Fibroblast of peridontal ligament (primary cell): ENCODE data around the gene CCDC33.

Source experiments
- DNase-seq: peaks from one replicate; pipeline ENCODE4 v3.0.0-alpha.2; 2010; ENCODE audit errors: extremely low read depth

Gene CCDC33

GRCh38 chr15:74380361-74381189, 144.4 kb downstream of the CCDC33 start:
- no peak for DNase-seq

DNA sequence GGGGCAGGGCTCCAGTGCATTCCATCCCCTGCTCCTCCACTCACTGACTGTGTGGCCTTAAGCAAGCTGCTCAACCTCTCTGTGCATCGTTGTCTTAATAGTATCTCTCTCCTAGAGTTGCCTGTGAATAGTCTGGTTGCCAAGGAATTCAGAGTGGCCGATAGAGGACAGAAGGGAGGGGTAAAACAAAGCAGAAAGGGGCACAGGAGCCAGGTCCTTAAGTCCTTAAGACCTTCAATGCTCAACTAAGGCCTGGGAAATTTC, 145.0 kb downstream of the CCDC33 start:
- DNase-seq: no peak

DNA sequence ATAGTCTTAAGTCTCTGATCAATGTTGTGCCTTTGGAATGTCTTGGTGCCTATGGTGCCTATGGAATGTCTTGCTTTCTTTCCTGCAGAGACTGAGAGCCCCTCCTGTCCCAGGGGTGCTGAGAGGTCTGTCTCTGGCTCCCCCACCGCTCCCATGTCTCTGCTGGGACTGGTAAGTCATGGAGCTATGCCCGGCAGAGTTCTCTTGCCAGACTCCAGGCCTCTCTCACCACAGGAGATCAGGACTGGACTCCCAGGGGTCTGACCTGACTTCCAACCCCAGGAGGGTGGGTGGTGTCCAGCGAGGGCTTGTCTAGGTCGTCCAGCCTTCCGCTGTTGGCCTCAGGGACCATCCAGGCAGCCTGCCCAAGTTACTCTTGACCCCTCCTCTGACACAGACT, 145.4 kb downstream of the CCDC33 start:
- DNase-seq: no peak

DNA sequence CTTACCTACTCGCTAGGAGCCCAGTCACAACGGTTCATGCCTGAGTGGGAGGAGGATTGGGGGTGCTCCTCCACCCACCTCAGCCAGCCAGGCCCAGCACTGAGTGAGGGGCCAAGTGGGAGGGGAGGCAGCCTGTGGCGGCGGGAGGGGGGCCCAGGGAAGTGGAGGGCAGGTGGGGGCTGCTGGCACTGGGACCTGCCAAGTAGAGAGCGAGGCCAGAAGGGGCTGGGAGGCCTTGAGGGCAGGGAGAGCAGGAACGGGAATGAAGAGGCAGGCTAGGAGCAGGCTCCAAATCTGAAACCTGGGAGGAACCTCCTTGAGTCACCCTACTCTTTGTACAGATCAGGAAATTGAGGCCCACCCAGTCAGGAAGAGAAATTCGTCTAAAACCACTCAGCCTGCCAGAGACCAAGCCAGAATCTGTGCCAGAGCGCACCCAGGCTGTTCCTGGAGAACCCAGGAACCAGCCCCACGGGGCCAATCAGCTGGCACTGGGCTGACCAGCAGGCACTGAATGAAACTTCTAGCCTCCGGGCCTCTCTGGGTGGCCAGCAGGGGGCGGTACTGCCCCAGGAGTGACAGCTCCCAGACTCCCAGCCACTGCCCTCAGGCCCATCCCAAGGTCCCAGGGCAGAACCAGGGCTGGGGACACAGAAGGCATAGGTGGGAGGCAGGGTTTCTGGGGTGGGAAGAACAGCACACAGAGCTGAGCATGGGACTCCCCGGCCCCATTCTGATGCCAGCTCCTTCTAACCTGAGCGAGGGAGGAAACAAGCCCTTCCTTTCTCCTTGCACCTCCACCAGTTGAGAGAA, 146.1 kb downstream of the CCDC33 start:
- DNase-seq: peak; percentile 71

GRCh38 chr15:74383286-74383685, 147.2 kb downstream of the CCDC33 start:
- no peak for DNase-seq

- no peak for DNase-seq
These were observed 147.8 kb downstream of the CCDC33 start for GRCh38 chr15:74383695-74384565.

GRCh38 chr15:74384566-74384880, 148.4 kb downstream of the CCDC33 start:
- DNase-seq: no peak

DNA sequence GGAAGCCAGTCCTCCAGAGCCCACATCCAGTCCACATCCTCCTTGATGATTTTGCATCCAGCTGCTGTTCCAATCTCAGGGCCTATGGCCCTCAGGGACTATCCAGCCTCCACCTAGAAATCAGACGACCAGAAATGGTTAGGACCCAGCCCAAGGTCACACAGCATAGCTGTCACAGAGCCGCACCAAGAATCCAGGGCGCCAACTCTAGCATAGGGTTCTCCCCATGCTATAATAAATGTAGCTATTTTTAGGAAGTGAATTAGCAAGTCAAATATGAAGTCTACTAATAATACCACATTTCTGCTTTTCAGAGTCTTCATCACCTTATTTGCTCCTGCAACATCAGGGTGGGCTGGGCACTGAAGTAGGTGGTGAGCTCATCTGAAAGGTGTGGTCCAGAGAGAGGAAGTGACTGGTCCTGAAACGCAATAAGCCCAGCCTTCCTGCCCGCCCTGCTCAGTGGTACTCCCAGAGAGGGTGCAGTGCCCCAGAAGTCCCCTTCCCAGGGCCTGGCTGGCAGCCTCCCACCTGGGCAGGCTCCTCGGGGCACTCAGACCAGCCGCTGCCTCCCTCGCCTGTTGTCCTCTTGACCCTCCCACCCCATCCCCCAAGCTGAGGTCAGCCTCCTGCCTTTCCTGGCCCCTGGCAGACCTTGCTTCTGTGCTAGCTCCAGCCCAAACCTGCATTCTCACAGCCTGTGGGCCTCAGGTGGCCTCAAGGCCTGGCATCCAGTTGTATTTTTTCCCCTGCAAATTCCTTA, 148.9 kb downstream of the CCDC33 start:
- no peak for DNase-seq

DNA sequence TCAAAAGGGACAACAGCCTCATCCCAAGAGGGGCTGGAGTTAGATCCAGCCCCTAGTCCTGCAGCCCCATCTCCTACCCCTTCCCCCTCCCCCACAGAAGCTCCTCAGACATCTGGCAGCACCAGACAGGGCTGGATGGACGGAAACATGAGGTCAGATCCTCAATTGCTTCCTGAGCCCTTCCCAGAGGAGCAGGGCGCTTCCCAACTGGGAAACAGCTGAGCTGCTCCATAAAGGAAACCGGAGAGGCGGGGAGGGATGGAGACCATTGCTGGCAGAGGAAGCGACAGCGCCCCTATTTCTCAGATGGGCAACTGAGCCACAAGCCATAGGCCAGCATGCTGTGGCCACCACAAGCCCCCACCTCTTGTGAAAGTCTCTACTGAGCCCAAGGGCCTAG, 149.6 kb downstream of the CCDC33 start:
- DNase-seq: no peak
